ENCODE measurements around the gene CASKIN2. TPM values are rescaled to one million over a fixed set of nuclear protein-coding genes. Genes with fewer than 3 reads are reported as not detected.

Gene CASKIN2
- total RNA-seq, 1 donor from 2014 or later: 0.77 TPM

DNA sequence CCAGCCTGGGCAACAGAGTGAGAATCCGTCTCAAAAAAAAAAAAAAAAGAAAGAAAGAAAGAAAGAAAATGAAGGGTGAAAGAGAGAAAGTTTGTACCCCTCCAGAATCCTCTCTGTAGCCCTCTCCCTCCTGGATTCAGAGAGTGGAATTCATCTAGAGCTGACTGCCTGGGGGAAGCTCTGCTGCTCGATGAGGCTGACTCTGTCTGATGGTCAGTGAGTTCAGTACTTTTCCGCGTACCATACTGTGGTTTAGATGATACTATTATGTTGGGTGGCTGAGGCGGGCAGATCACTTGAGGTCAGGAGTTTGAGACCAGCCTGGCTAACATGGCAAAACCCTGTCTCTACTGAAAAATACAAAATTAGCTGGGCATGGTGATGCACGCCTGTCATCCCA lies 44.1 kb downstream of the CASKIN2 start:
- intact Hi-C loops (cut with micrococcal nuclease): no loop called here

DNA sequence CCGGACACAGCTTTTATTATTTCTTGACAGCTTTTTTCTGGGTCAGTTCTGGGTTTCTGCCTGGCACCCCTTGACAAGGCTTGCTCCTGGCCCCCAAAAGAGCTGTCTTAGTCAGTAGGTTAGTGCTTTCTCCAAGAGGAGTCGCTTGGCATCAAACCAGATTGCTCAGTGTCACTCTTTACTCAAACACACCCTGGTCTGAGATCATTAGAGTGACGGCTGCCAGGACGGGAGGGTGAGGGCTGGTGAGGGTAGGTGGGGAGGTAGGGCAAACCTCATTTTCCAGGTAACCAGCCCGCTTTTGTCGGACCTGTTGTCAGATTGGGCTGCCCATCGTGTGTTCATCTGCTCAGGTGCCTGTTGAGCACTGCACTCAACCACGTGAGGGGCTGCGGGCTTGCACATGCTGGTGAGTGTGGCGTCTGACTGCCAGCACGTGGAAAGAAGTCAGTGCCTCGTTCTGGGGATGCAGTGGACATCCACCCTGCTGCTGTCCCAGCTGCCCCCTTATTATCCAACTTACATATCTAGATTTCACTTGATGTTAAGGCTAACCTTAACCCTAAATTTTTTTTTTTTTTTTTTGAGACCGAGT lies 46.5 kb downstream of the CASKIN2 start:
- intact Hi-C loops (cut with micrococcal nuclease): no loop called here

DNA sequence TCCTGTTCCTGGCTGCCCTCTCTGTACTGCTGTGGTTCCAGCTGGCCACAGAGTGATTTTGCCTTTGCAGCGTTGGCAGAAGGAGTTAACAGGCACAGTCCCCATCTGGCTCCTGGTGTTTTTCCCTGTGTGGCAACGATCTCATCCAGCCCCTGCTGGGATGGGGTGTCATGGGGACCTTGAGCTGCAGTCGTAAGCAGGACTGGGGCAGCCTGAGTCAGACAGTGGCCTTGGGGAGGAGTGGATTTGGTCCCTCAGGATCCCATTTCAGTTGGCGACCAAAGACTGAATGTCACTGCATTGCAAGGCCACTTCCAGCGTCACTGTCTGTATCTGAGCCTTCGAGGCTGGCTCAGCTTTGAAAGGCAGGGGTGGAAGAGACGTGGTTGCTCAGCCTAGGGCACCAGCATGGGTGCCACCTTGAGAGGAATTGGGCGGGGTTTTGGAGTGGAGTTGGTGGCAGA lies 47.0 kb downstream of the CASKIN2 start:
- intact Hi-C loops (cut with micrococcal nuclease): no loop called here

DNA sequence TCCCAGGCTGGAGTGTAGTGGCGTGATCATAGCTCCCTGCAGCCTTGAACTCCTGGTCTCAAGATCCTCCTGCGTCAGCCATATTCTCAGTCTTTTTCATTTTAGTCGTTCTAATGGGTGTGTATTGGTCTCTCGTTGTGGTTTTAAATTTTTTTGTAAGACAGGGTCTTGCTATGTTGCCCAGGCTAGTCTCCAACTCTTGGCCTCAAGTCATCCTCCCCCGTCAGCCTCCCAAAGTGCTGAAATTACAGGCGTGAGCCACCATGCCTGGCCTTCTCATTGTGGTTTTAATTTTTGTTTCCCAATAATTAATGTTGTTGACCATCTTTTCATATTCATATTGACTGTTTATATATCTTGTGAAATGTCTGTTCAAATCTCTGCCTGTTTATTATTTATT lies 50.3 kb downstream of the CASKIN2 start:
- intact Hi-C loops (cut with micrococcal nuclease): no loop called here

DNA sequence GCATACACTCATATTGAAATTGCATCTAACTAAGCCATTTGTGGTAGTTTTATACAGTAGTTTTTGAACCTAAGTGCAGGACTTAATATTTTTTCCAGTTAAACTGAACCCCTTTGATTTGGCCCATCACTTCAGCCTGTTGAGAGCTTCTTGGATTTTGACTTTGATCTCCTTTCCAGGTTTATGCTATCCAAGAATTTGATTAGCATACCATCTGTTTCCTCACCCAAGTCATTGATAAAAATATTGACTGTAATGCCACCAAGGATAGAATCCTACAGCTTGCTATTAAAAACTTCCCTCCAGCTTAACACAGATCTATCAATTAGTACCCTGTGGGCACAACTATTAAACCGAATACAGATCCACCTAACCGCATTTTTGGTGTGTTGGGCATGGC lies 51.7 kb downstream of the CASKIN2 start:
- intact Hi-C loops (cut with micrococcal nuclease): no loop called here

DNA sequence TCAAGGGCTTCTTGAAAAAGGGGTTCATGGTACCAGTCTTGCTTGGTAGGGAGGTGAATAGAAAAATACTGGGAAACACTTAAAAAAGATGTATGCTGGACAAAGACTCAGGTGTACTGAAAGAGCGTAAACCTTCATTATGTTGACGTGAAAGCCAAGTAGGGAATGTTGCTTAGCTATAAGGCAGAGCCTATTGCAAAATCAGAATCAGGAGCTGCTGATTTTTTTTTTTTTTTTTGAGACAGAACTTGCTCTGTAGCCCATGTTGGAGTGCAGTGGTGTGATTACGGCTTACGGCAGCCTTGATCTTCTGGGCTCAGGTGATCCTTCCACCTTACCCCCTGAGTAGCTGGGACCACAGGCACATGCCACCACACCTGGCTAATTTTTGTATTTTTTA lies 55.0 kb downstream of the CASKIN2 start:
- intact Hi-C loops (cut with micrococcal nuclease): no loop called here

DNA sequence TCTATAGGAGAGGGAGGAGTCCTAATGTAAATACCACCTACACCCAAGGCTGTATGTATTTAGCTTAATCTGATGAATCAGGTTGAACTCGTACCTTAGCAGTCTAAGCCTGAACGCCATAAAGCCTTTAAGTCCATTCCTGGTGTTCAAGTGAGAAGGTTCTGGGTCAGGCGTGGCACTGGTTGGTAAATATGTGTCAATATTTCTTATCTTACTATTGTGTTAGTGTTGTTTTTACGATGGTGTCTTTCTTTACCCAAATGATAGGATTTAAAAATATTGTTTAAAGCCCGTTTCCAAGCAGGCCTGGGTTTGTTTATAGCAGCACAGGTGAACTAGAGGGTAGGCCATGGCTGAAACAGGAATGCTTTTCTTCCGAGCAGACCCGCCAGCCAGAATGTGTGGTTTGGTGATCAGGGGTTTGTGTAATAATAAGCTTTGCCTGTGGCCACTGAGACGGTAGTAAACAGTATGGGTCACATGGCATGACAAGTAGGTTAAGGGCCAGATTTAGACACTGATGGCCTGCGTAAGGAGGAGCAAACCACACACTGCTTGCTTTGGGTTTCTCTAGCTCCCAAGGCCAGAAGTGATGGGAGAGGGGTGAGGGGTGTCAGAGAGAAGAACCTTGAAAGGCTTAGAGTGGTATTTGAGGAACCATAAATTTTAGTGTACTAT lies 55.6 kb downstream of the CASKIN2 start:
- intact Hi-C loops (cut with micrococcal nuclease): no loop called here

DNA sequence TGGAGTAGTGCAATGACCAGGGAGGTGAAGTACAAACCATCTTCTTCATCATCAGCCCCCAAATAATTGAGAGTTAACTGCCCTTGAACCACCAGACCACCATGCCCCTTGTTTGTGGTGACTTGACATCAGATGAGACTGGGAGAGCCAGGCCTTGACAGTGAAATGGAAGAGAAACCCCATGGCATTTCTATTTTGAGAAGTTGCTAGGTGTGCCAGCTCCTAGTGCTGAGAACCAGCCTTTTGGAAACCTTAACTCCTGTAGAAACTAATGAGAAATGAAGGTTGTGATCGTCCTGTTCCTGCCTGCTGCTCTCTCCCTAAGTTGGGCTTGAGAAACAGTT lies 56.1 kb downstream of the CASKIN2 start:
- intact Hi-C loops (cut with micrococcal nuclease): no loop called here

DNA sequence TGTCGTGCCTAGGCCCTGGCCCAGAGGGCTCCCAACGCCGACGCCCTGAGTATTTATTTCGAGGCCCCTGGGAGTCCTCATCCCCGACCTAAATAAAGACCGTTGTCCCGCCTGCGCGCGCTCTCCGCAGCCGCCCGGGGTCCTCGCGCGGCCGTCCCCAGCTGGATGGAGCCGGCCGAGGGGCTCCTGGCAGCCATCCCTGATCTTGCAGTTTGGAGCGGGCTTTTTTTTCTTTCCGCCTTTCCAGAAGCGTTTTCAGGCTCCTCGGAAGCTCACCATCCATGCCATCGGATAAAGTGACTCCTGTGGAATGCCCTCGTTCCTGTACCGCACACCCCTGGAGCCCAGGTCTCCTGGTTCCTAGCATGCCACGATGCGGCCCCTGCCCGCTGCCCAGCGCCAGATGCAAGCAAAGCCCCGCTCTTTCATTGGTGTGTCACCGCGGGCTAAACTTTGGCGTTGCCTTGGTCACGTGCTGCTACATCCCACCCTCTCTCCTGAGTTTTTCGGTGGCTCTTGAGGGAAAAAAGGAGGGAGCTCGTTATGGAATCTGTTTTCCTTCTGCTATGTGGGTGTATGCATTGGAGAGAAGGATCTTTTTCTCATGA lies 58.2 kb downstream of the CASKIN2 start:
- intact Hi-C loops (cut with micrococcal nuclease): loop anchor here (2.0 kb wide), 1 partner anchor 20 kb away; no protein-coding TSS in a partner anchor

DNA sequence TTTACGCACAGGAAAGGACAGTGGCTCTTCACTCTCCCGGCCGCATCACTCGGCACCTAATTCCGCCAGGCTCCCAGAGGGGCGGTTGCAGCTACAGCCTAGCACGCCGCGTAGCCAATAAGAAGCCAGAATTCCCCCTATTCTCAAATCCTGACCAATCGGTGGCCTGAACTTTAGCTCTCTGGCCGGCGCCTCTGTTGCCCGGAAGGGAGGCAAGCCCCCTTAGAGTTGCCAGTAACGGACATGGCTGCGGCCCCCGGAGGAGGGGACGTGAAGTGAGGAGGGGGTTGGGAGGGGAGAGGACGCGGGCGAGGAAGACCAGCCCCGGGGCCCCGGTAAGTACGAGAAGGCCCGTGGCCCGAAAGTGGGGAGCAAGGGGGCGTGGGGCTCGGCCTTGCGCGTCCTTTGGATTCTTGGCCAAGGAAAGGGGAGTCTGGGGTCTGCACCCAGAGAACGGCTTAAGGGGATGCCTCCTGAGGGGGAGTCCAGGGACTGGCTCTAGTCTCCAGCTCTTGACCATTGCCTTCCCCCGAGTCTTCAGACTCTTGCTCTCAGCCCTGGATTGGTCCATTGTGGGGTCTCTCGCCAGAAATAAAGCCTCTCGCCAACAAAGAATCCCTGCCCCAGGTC lies 58.8 kb downstream of the CASKIN2 start, which contains the start of gene TMEM94:
TMEM94 (plus strand) TSS at position 219 of the 630 bp plus-strand sequence. CDS start 15,271 bp downstream, outside the sequence.
- intact Hi-C loops (cut with micrococcal nuclease): loop anchor here (1.0 to 2.0 kb wide), 2 partner anchors 20 to 167 kb away; partner anchors contain the start of gene SLC25A19

DNA sequence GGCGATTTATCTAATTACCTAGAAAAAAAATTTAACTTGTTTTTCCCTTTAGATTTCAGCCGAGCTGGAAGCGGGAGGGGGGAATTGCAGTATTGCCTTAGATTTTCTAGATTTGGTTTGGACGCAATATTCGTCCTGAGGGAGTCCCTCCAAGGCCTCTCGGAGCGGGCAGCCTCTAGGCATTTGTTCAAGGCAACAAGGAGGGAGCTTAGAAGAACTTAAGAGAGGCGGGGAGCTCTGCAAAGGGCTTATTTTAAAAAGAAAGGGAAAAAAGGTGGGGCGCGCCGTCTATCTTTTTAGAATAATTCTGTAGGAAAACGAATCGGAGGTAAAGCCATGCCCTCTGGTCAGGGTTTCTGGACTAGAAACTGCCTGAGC lies 59.3 kb downstream of the CASKIN2 start:
- intact Hi-C loops (cut with micrococcal nuclease): loop anchor here (1.0 to 2.0 kb wide), 2 partner anchors 19 to 167 kb away; partner anchors contain the start of gene SLC25A19

DNA sequence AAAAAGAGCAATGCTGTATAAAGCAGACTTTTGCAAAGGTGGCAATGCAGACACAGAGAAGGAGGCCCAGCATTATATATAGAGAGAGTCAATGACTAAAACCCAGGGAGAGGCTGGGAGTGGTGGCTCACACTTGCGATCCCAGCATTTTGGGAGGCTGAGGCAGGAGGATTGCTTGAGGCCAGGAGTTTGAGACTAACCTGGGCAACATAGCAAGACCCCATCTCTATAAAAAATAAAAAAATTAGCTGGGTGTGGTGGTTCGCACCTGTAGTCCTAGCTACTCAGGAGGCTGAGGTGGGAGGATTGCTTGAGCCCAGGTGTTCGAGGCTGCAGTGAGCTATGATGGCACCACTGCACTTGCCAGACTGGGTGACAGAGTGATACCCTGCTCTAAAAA lies 60.7 kb downstream of the CASKIN2 start:
- intact Hi-C loops (cut with micrococcal nuclease): loop anchor here (2.0 kb wide), 1 partner anchor 50 kb away; the partner anchor contains the start of gene GRB2

DNA sequence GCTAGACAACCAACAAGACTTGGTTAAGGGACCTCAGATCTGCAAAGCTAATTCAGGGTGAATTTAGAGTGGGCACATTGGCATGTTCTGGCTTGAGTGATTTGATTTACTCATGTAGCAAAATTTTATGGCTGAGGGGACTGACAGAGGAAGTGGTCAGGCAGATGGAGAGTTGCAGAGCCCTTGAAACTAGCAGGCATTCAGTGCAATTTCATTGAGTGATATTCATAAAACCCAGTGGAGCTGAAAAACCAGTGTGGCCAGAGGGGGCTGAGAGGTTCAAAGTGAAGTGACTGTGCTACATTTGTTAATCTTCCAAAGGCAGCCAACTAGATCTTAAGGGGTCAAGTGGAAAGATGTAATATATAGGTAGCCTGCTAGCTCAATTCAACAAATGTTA lies 61.1 kb downstream of the CASKIN2 start:
- intact Hi-C loops (cut with micrococcal nuclease): loop anchor here (2.0 kb wide), 1 partner anchor 49 kb away; the partner anchor contains the start of gene GRB2

DNA sequence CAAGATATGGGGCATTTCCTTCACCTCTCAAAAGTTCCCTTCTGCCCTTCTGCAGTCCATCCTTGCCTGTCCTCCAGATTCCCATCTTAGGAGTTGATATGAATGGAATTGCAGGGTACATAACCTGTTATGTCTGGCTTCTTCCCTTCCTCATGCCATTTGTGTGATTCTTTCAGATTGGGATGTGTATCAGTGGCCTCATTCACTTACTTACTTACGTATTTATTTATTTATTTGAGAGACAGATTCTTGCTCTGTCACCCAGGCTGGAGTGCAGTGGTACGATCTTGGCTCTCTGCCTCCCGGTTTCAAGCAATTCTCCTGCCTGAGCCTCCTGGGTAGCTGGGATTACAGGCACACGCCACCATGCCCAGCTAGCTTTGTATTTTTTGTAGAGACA lies 65.1 kb downstream of the CASKIN2 start:
- intact Hi-C loops (cut with micrococcal nuclease): no loop called here

Other genes starting within 250 kb of the CASKIN2 start
- 41.6 and 43.0 TPM in 2 replicates for gene MIF4GD, start 244.3 kb downstream of the CASKIN2 start, total RNA-seq
- gene SLC25A19, start 226.1 kb downstream of the CASKIN2 start, total RNA-seq: 45.8 and 47.6 TPM in 2 replicates
- 163 and 173 TPM in 2 replicates for gene GRB2, start 109.9 kb downstream of the CASKIN2 start, total RNA-seq
- gene TMEM94, start 58.9 kb downstream of the CASKIN2 start, total RNA-seq: 72.9 and 73.3 TPM in 2 replicates
- 69.4 and 70.0 TPM in 2 replicates for gene TSEN54, start 991 bp upstream of the CASKIN2 start, total RNA-seq
- gene LLGL2, start 10.2 kb upstream of the CASKIN2 start, total RNA-seq: 19.1 and 20.5 TPM in 2 replicates
- 53.8 and 55.5 TPM in 2 replicates for gene MYO15B, start 72.3 kb upstream of the CASKIN2 start, total RNA-seq
- 0.50 and 0.52 TPM in 2 replicates for gene SMIM5, start 117.9 kb upstream of the CASKIN2 start, total RNA-seq
- 39.3 and 42.2 TPM in 2 replicates for gene RECQL5, start 151.6 kb upstream of the CASKIN2 start, total RNA-seq
- 93.6 and 97.7 TPM in 2 replicates for gene SAP30BP, start 151.8 kb upstream of the CASKIN2 start, total RNA-seq
- gene ITGB4, start 205.9 kb upstream of the CASKIN2 start, total RNA-seq: 0.30 and 1.7 TPM in 2 replicates
- gene GALK1, start 249.7 kb upstream of the CASKIN2 start, total RNA-seq: 47.6 and 52.9 TPM in 2 replicates

Data from T-helper 2 cell treated with Interferon-gamma antibody and Interleukin-4, amounts not matched to agents 100 ng/mL and 5 ng/mL, for 36 hours (primary cell).